ENCODE results near the gene ZSWIM5.
"Not testable (repeated sequence)": the region's sequence is repeated elsewhere in the genome, so short reads cannot be mapped to it uniquely, and the experiment has no call there.

- not testable (repeated sequence) for TF ChIP-seq POLR2AphosphoS5 (IDR thresholded peaks at IDR 0.05; ENCODE audit: borderline replicate concordance, low read depth, low read length); EZH2 (IDR thresholded peaks at IDR 0.05)
Measured at GRCh38 chr1:45162041-45163035, 44.1 kb downstream of the ZSWIM5 start.
